D721Med (cell line): ENCODE measurements around the gene POLR3E.

Experiments
- DNase-seq: peaks from one replicate; pipeline ENCODE4 v3.0.0; 2011; ENCODE audit warnings: low spot score; ENCODE audit not compliant: insufficient read length
- FAIRE-seq: peaks from 2 replicates; lab custom pipeline; 2011; peaks lifted over from hg19 to GRCh38; lab: Jason Lieb, UNC
- CTCF ChIP-seq: IDR thresholded peaks from 2 replicates; pipeline ENCODE4 v1.5.1; 2012; ENCODE audit warnings: mild to moderate bottlenecking, control low read depth; ENCODE audit not compliant: insufficient read depth; ENCODE audit errors: missing control alignments

POLR3E gene

GRCh38 chr16:22291020-22291419 lies 6.2 kb upstream of the POLR3E start:
- no peak for FAIRE-seq
- no peak for DNase-seq
- TF ChIP-seq CTCF, result no peak

GRCh38 chr16:22291860-22292318 lies 5.3 kb upstream of the POLR3E start:
- no peak for FAIRE-seq
- DNase-seq, result no peak
- no peak for TF ChIP-seq CTCF

- FAIRE-seq (no peak), DNase-seq (no peak)
- TF ChIP-seq CTCF, result no peak
Measured at GRCh38 chr16:22292320-22292719, 4.9 kb upstream of the POLR3E start.

- FAIRE-seq (no peak), DNase-seq (no peak)
- TF ChIP-seq CTCF, result no peak
Measured at GRCh38 chr16:22293137-22294106, 3.8 kb upstream of the POLR3E start.

GRCh38 chr16:22296225-22297113 lies 740 bp upstream of the POLR3E start:
- peak; percentile 80 for FAIRE-seq
- TF ChIP-seq CTCF, result no peak
- no peak for DNase-seq

GRCh38 chr16:22297871-22298733 lies 893 bp downstream of the POLR3E start:
- FAIRE-seq (no peak), DNase-seq (no peak)
- TF ChIP-seq CTCF, result no peak
